MG63 (cell line): ENCODE measurements around the gene GSG1L. TPM values are rescaled to one million over a fixed set of nuclear protein-coding genes. Genes with fewer than 3 reads are reported as not detected.

Experiments
- DNase-seq: peaks from one replicate; pipeline ENCODE4 v3.0.0-alpha.2; 2020
- H3K27me3 ChIP-seq: fragments of 250-450 bp; sonication (Bioruptor Pico); 2 replicates; pipeline ENCODE4 v1.5.1; 2020; ENCODE audit warnings: mild to moderate bottlenecking, moderate library complexity
- H3K36me3 ChIP-seq: fragments of 250-450 bp; sonication (Bioruptor Pico); 2 replicates; pipeline ENCODE4 v1.5.1; 2020; ENCODE audit warnings: mild to moderate bottlenecking, moderate library complexity
- H3K4me3 ChIP-seq: fragments of 250-450 bp; sonication (Bioruptor Pico); 2 replicates; pipeline ENCODE4 v1.5.1; 2020; ENCODE audit warnings: mild to moderate bottlenecking, moderate library complexity
- H3K9me3 ChIP-seq: fragments of 250-450 bp; sonication (Bioruptor Pico); 2 replicates; pipeline ENCODE4 v1.5.1; 2020; ENCODE audit warnings: mild to moderate bottlenecking, moderate library complexity
- total RNA-seq: library from RNA; depleted of rRNA; stranded (reverse); fragments of >200 nt; shearing (Covaris generic); gene quantifications from 2 replicates; pipeline ENCODE4 v1.2.3, GENCODE V29; 2014; ENCODE audit warnings: low replicate concordance

GSG1L gene
- total RNA-seq, 1 experiment from 2014 or later, result 7.3 TPM

DNA sequence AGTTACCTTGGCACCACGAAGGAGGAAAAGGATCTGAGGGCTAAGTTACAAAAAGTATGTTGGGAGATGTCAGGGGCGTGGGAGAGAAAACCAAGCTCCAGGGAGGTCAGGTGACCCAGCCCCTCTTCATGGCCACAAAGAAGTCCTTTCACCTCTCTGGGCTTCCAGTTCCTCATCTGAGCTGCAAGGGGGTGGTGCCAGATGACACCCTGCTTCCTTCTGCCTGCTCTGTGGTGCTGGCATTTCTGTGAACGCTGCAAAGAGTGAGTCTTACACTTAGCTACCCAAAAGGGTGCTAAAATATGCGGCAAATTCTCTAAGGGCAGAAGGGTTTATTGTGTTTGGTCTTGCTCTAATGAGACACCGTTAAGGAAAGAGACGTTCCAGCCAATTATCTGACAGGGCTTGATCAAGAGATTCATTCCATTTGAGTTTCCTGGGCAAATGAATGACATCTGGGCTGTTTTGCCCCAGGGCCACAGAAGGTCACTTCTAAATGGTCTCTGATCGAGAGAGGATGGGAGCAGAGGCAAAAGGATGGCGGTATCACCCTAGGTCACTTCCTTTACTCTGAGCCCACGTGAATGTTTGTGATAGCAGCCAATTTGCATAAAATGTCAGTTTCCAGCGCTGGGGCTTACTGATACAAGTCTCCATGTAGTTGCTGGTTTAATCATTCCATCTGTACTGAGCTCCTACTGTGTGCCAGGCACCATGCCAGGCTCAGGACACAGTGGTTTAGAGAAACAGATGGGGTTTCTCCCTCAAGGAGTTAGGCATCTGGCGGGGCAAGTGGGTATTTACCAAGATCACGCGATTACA, 303.3 kb downstream of the GSG1L start:
- peaks cover 10% of the 10 kb centered on the region for H3K9me3 ChIP-seq
- no peak for DNase-seq
- peaks cover 17% of the 10 kb centered on the region for H3K36me3 ChIP-seq
- H3K4me3 ChIP-seq, result no peak overlapping the region
- H3K27me3 ChIP-seq, result no peaks in the 10 kb centered on the region

GRCh38 chr16:27759301-27759871, 304.1 kb downstream of the GSG1L start:
- peaks cover 9% of the 10 kb centered on the region for H3K36me3 ChIP-seq
- peaks cover 4% of the 10 kb centered on the region for H3K9me3 ChIP-seq
- no peak overlapping the region for H3K4me3 ChIP-seq
- H3K27me3 ChIP-seq, result no peaks in the 10 kb centered on the region
- DNase-seq, result peak; percentile 80

- Histone ChIP-seq H3K36me3 (peaks cover under 1% of the 10 kb centered on the region), H3K9me3 (no peaks in the 10 kb centered on the region), H3K4me3 (no peak overlapping the region), H3K27me3 (no peaks in the 10 kb centered on the region)
- no peak for DNase-seq
Observed at GRCh38 chr16:27758544-27758943, 305.0 kb downstream of the GSG1L start.

- no peak for DNase-seq
- Histone ChIP-seq H3K36me3 (no peaks in the 10 kb centered on the region; the same call in 1 of the 2 replicates), H3K27me3 (no peaks in the 10 kb centered on the region), H3K9me3 (no peaks in the 10 kb centered on the region), H3K4me3 (no peak overlapping the region)
Observed at GRCh38 chr16:27756206-27756970, 307.1 kb downstream of the GSG1L start.

DNA sequence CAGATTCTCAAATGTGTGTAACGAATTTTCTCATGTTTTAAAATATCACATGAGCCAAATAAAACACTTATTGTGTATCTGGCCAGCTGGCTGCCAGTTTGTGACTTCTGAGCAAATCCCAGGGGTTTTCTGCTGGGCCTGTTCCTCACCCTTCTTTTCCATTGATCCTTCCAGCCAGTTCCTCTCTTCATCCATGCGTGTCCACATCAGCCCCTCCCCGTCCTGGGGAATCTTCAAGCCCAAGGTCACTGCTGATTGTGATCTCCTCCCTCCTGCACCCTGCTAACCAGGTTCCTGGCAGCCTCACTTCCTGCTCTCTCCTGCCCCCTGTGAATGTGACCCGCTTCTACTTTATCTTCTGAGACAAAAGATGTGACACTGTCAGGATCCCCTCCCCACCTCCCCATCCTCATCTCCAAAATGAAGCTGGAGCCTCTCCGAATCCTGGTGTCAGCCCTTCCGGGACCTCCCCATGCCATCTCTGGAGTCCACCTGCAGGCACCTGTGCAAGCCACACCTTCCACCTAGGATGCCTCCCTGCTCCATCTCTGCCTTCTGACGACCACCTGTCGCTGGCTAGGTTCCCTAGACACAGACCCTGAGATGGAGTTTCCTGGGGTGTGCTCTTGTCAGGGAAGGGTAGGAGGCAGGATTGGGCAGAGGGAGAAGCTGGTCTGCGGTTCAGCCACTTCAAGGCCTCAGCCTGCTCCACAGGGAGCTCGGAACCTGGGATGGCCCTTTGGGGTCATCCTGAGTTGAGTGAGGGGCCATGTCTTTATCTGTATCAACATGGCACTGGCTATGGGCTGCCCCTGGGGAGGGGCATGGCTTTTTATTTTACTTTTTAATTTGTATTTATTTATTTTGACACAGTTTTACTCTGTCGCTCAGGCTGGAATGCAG, 308.5 kb downstream of the GSG1L start:
- no peak for DNase-seq
- no peaks in the 10 kb centered on the region for H3K9me3 ChIP-seq
- no peak overlapping the region for H3K4me3 ChIP-seq
- no peaks in the 10 kb centered on the region for H3K27me3 ChIP-seq
- no peaks in the 10 kb centered on the region; the same call in 1 of the 2 replicates for H3K36me3 ChIP-seq

DNA sequence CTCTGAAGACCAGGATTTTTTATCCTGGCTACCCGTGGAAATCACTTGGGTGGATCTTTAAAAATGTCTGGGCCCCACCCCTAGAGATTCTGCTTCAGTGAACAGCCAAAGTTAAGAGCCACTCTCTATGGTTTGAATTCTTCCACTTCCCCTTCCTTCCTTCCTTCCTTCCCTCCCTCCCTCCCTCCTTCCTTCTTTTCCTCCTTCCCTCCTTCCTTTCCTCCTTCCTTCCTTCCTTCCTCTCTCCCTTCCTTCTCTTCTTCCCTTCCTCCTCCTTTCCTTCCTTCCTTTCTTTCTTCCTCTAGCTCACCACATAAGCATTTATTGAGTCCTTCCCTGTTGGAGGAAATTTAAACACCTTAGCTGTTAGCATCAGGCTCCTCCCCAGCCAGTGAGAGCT, 310.0 kb downstream of the GSG1L start:
- Histone ChIP-seq H3K4me3 (no peak overlapping the region), H3K9me3 (no peaks in the 10 kb centered on the region), H3K27me3 (no peaks in the 10 kb centered on the region), H3K36me3 (peaks cover 4% of the 10 kb centered on the region)
- no peak for DNase-seq

- no peak for DNase-seq
- Histone ChIP-seq H3K9me3 (no peaks in the 10 kb centered on the region), H3K4me3 (no peak overlapping the region), H3K27me3 (no peaks in the 10 kb centered on the region), H3K36me3 (peaks cover 4% of the 10 kb centered on the region; the same call in 1 of the 2 replicates)
Observed at GRCh38 chr16:27752241-27752640, 311.3 kb downstream of the GSG1L start.

DNA sequence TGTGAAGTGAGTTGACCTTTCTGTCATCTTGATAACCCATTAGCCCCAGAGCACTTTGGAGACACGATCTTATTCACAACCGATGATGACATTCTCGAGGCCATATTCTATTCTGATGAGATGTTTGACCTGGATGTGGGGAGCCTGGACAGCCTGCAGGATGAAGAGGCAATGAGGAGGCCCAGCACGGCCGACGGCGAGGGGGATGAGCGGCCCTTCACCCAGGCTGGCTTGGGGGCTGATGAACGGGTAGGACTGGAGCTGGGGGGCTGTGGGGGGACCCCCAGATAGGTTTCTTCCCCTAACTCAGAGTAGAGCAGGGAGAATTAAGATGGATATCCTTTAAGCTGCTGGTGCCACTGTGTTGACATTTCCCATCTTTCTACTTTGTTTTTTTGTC, 311.8 kb downstream of the GSG1L start:
- no peaks in the 10 kb centered on the region for H3K9me3 ChIP-seq
- H3K36me3 ChIP-seq, result peaks cover 4% of the 10 kb centered on the region; the same call in 1 of the 2 replicates
- no peak overlapping the region for H3K4me3 ChIP-seq
- no peak for DNase-seq
- no peaks in the 10 kb centered on the region for H3K27me3 ChIP-seq

DNA sequence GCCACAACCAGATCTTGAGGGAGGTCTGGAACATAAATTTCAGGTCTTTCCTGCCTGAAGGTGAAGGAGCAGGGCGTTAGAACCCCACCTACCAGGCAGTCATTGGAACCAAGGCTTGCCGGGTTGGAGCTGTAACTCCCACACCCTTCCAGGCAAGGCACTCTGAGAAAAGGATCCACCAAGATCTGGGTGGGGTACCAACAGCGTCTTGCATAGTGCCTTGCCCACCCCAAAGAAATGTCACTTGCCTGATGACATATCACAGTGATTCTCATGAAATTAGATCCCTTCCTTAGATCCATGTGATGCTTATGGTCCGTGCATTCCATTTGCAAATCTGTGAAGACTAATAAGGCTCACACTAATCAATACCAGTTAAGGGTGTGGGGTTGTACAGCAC, 312.3 kb downstream of the GSG1L start:
- DNase-seq, result no peak
- Histone ChIP-seq H3K27me3 (no peaks in the 10 kb centered on the region), H3K9me3 (no peaks in the 10 kb centered on the region), H3K4me3 (no peak overlapping the region), H3K36me3 (peaks cover 4% of the 10 kb centered on the region; the same call in 1 of the 2 replicates)

- Histone ChIP-seq H3K27me3 (no peaks in the 10 kb centered on the region), H3K9me3 (0 out of 2 replicates have a peak, but pooled peaks cover 4% of the 10 kb centered on the region), H3K4me3 (no peak overlapping the region), H3K36me3 (peaks cover 4% of the 10 kb centered on the region; the same call in 1 of the 2 replicates)
- DNase-seq, result no peak
Observed at GRCh38 chr16:27749946-27750345, 313.6 kb downstream of the GSG1L start.

- Histone ChIP-seq H3K36me3 (peaks cover 4% of the 10 kb centered on the region; the same call in 1 of the 2 replicates), H3K27me3 (no peaks in the 10 kb centered on the region), H3K4me3 (no peak overlapping the region), H3K9me3 (0 out of 2 replicates have a peak, but pooled peaks cover 4% of the 10 kb centered on the region)
- DNase-seq, result no peak
Observed at GRCh38 chr16:27749547-27749875, 314.0 kb downstream of the GSG1L start.

- peak; percentile 75 for DNase-seq
- Histone ChIP-seq H3K27me3 (no peaks in the 10 kb centered on the region), H3K9me3 (0 out of 2 replicates have a peak, but pooled peaks cover 4% of the 10 kb centered on the region), H3K4me3 (no peak overlapping the region), H3K36me3 (peaks cover 4% of the 10 kb centered on the region; the same call in 1 of the 2 replicates)
Observed at GRCh38 chr16:27748868-27749546, 314.5 kb downstream of the GSG1L start.

DNA sequence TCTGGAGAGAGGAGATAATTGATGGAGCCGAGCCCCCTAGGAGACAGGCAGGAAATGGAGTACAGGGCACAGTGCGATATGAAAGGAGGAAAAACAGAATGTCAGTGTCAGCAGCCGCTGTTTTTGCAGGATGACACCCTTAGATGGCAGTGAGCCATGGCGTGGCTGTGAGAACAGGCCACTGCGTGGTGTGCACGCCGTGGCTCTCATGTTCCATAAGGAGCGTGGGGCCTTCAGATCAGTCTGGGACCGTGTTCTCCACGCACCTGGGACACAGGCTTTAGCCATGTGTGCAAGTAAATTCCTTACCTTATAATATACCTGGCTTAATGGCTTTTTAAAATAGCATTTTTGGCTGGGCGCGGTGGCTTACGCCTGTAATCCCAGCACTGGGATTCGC, 315.6 kb downstream of the GSG1L start:
- Histone ChIP-seq H3K36me3 (peaks cover 4% of the 10 kb centered on the region; the same call in 1 of the 2 replicates), H3K4me3 (no peak overlapping the region), H3K9me3 (0 out of 2 replicates have a peak, but pooled peaks cover 4% of the 10 kb centered on the region), H3K27me3 (no peaks in the 10 kb centered on the region)
- no peak for DNase-seq

GRCh38 chr16:27746076-27746855, 317.2 kb downstream of the GSG1L start:
- H3K4me3 ChIP-seq, result no peak overlapping the region
- H3K27me3 ChIP-seq, result no peaks in the 10 kb centered on the region
- H3K36me3 ChIP-seq, result peaks cover 7% of the 10 kb centered on the region; the same call in 1 of the 2 replicates
- DNase-seq, result no peak
- 0 out of 2 replicates have a peak, but pooled peaks cover 4% of the 10 kb centered on the region for H3K9me3 ChIP-seq

- peak; percentile 25 for DNase-seq
- no peak overlapping the region for H3K4me3 ChIP-seq
- 0 out of 2 replicates have a peak, but pooled peaks cover 4% of the 10 kb centered on the region for H3K9me3 ChIP-seq
- H3K27me3 ChIP-seq, result no peaks in the 10 kb centered on the region
- H3K36me3 ChIP-seq, result peaks cover 7% of the 10 kb centered on the region; the same call in 1 of the 2 replicates
Observed at GRCh38 chr16:27745348-27745747, 318.2 kb downstream of the GSG1L start.
